Mesenchymal stem cell (in vitro differentiated cells and primary cell): ENCODE measurements around the gene MLLT3.
A peak's percentile ranks its signal among the peaks of the same experiment; 100 is the strongest.

Experiments used
- DNase-seq: peaks from one replicate; pipeline ENCODE4 v3.0.0-alpha.2; 2013
- H2AFZ ChIP-seq: one replicate; pipeline ENCODE4 v1.6.1; 2013; ENCODE audit warnings: low read depth, mild to moderate bottlenecking, control low read depth, inconsistent platforms, low read length, moderate library complexity
- H2AK5ac ChIP-seq: 2 replicates; pipeline ENCODE4 v1.6.1; 2013; ENCODE audit warnings: low read length, moderate library complexity, mild to moderate bottlenecking, inconsistent platforms; ENCODE audit not compliant: severe bottlenecking
- H2BK120ac ChIP-seq: one replicate; pipeline ENCODE4 v1.6.1; 2013; ENCODE audit warnings: low read depth, mild to moderate bottlenecking, inconsistent platforms, low read length, moderate library complexity
- H2BK12ac ChIP-seq, 2 experiments: one replicate each; pipeline ENCODE4 v1.6.1; 2013; ENCODE audit warnings: inconsistent platforms in 2 of 2, low read length in 2 of 2, mild to moderate bottlenecking in 2 of 2, moderate library complexity in 2 of 2, control low read depth in 1 of 2
- H2BK15ac ChIP-seq: one replicate; pipeline ENCODE4 v1.6.1; 2013; ENCODE audit warnings: mild to moderate bottlenecking, low read depth, inconsistent platforms; ENCODE audit not compliant: poor library complexity, severe bottlenecking
- H2BK5ac ChIP-seq: 2 replicates; pipeline ENCODE4 v1.6.1; 2013; ENCODE audit warnings: low read depth, mild to moderate bottlenecking, low read length, control low read depth, inconsistent platforms; ENCODE audit not compliant: poor library complexity, severe bottlenecking
- H3K14ac ChIP-seq, 2 experiments: one replicate each; pipeline ENCODE4 v1.6.1; 2013; ENCODE audit warnings: inconsistent platforms in 2 of 2, low read length in 2 of 2, control low read depth in 1 of 2, mild to moderate bottlenecking in 1 of 2, moderate library complexity in 1 of 2
- H3K18ac ChIP-seq, 2 experiments: one replicate each; pipeline ENCODE4 v1.6.1; 2013; ENCODE audit warnings: inconsistent platforms in 2 of 2, low read length in 2 of 2, control low read depth in 1 of 2, low read depth in 1 of 2, mild to moderate bottlenecking in 1 of 2
- H3K23ac ChIP-seq, 2 experiments: one replicate each; pipeline ENCODE4 v1.6.1; 2013; ENCODE audit warnings: inconsistent platforms in 2 of 2, low read length in 2 of 2, mild to moderate bottlenecking in 2 of 2, moderate library complexity in 2 of 2, control low read depth in 1 of 2
- H3K27ac ChIP-seq: 2 replicates; pipeline ENCODE4 v1.5.1; 2013; ENCODE audit warnings: mild to moderate bottlenecking, moderate library complexity, low read length, control low read depth, inconsistent platforms; ENCODE audit not compliant: poor library complexity, severe bottlenecking
- H3K27me3 ChIP-seq, 2 experiments: 2 replicates each; pipeline versions ENCODE4 v1.6.1 to v1.7.0; 2013; ENCODE audit warnings: low read length in 2 of 2, mild to moderate bottlenecking in 2 of 2, moderate library complexity in 2 of 2, control low read depth in 1 of 2, inconsistent platforms in 1 of 2; ENCODE audit not compliant: control insufficient read depth in 1 of 2, insufficient read depth in 1 of 2
- H3K36me3 ChIP-seq, 2 experiments: 2 replicates each; pipeline versions ENCODE4 v1.6.1 to v1.7.0; 2013; ENCODE audit warnings: low read length in 2 of 2, control low read depth in 1 of 2, inconsistent platforms in 1 of 2, low read depth in 1 of 2, mild to moderate bottlenecking in 1 of 2; ENCODE audit not compliant: insufficient read depth in 2 of 2, control insufficient read depth in 1 of 2
- H3K4ac ChIP-seq, 2 experiments: one replicate each; pipeline ENCODE4 v1.6.1; 2013; ENCODE audit warnings: inconsistent platforms in 2 of 2, low read length in 2 of 2, mild to moderate bottlenecking in 2 of 2, moderate library complexity in 2 of 2, control low read depth in 1 of 2, low read depth in 1 of 2
- H3K4me1 ChIP-seq: 2 replicates; pipeline ENCODE4 v1.6.1; 2013; ENCODE audit warnings: low read depth, low read length, control low read depth; ENCODE audit not compliant: control insufficient read depth, insufficient read depth
- H3K4me2 ChIP-seq: 2 replicates; pipeline ENCODE4 v1.6.1; 2013; ENCODE audit warnings: low read length, mild to moderate bottlenecking, inconsistent platforms; ENCODE audit not compliant: poor library complexity, severe bottlenecking
- H3K4me3 ChIP-seq, 2 experiments: 2 replicates each; pipeline versions ENCODE4 v1.5.1 to v1.7.0; 2013; ENCODE audit warnings: low read length in 2 of 2, mild to moderate bottlenecking in 2 of 2, control low read depth in 1 of 2, low read depth in 1 of 2; ENCODE audit not compliant: insufficient read depth in 1 of 2
- H3K79me1 ChIP-seq: replicated peaks from 2 replicates; pipeline ENCODE4 v1.6.1; 2013; ENCODE audit warnings: mild to moderate bottlenecking, control low read depth, low read length, inconsistent platforms; ENCODE audit not compliant: poor library complexity, severe bottlenecking
- H3K9ac ChIP-seq: 2 replicates; pipeline ENCODE4 v1.7.0; 2013; ENCODE audit warnings: mild to moderate bottlenecking, low read length, moderate library complexity
- H3K9me3 ChIP-seq: 2 replicates; pipeline ENCODE4 v1.7.0; 2013; ENCODE audit warnings: mild to moderate bottlenecking, low read length; ENCODE audit not compliant: control insufficient read depth
- H4K8ac ChIP-seq: one replicate; pipeline ENCODE4 v1.6.1; 2013; ENCODE audit warnings: inconsistent platforms, mild to moderate bottlenecking, low read length, moderate library complexity
- H4K91ac ChIP-seq: one replicate; pipeline ENCODE4 v1.6.1; 2013; ENCODE audit warnings: mild to moderate bottlenecking, low read length, inconsistent platforms
- WGBS: methylation state at CpG from one replicate; pipeline ENCODE4 v1.1.7; 2013; ENCODE audit warnings: mixed read lengths; 5-methylcytosine and 5-hydroxymethylcytosine counted together

The MLLT3 gene

GRCh38 chr9:20441166-20441565 lies 181.1 kb downstream of the MLLT3 start:
- no peak overlapping the region for H3K14ac ChIP-seq
- no peaks in the 10 kb centered on the region for H3K27me3 ChIP-seq
- H3K79me1 ChIP-seq = peaks cover 12% of the 10 kb centered on the region
- H3K36me3 ChIP-seq = no peaks in the 10 kb centered on the region
- no peak overlapping the region for H2BK12ac ChIP-seq
- H3K4ac ChIP-seq = no peak overlapping the region
- no peak overlapping the region for H3K18ac ChIP-seq
- no peak overlapping the region for H2AFZ ChIP-seq
- H4K91ac ChIP-seq = no peak overlapping the region
- H2BK120ac ChIP-seq = no peak overlapping the region
- no peaks in the 10 kb centered on the region for H3K9me3 ChIP-seq
- no peak overlapping the region for H4K8ac ChIP-seq
- no peak overlapping the region for H3K23ac ChIP-seq
- no peak overlapping the region for H3K4me2 ChIP-seq
- 90% methylated on average over 2 of the region's 4 CpGs for WGBS
- no peaks in the 10 kb centered on the region for H3K4me1 ChIP-seq
- no peak overlapping the region for H3K9ac ChIP-seq
- no peak overlapping the region for H3K27ac ChIP-seq
- no peak overlapping the region for H2BK15ac ChIP-seq
- no peak overlapping the region for H3K4me3 ChIP-seq
- H2BK5ac ChIP-seq = no peak overlapping the region
- no peak overlapping the region for H2AK5ac ChIP-seq
- DNase-seq = no peak

GRCh38 chr9:20437476-20437875 lies 184.8 kb downstream of the MLLT3 start:
- Histone ChIP-seq H3K4ac (no peak overlapping the region), H3K27ac (no peak overlapping the region), H3K9me3 (no peaks in the 10 kb centered on the region), H2BK15ac (no peak overlapping the region), H3K9ac (no peak overlapping the region), H3K4me2 (no peak overlapping the region), H3K27me3 (no peaks in the 10 kb centered on the region), H2BK12ac (no peak overlapping the region), H3K4me1 (no peaks in the 10 kb centered on the region), H3K18ac (no peak overlapping the region), H3K23ac (no peak overlapping the region), H3K36me3 (no peaks in the 10 kb centered on the region), H2BK5ac (no peak overlapping the region), H4K91ac (no peak overlapping the region), H2AFZ (no peak overlapping the region), H3K14ac (no peak overlapping the region), H2AK5ac (no peak overlapping the region), H4K8ac (no peak overlapping the region), H3K4me3 (no peak overlapping the region), H2BK120ac (no peak overlapping the region), H3K79me1 (peaks cover 12% of the 10 kb centered on the region)
- peak; percentile 3 for DNase-seq
- WGBS = 91% methylated on average over 1 of the region's 2 CpGs

GRCh38 chr9:20436476-20437195 lies 185.7 kb downstream of the MLLT3 start:
- H3K4me1 ChIP-seq = no peaks in the 10 kb centered on the region
- no peak overlapping the region for H2AK5ac ChIP-seq
- no peak overlapping the region for H3K14ac ChIP-seq
- no peaks in the 10 kb centered on the region for H3K36me3 ChIP-seq
- H3K27ac ChIP-seq = no peak overlapping the region
- no peak overlapping the region for H4K91ac ChIP-seq
- no peak overlapping the region for H3K9ac ChIP-seq
- no peak overlapping the region for H3K18ac ChIP-seq
- no peak overlapping the region for H3K4me3 ChIP-seq
- H3K27me3 ChIP-seq = no peaks in the 10 kb centered on the region
- H2AFZ ChIP-seq = no peak overlapping the region
- no peak overlapping the region for H3K4ac ChIP-seq
- no peak overlapping the region for H2BK15ac ChIP-seq
- H2BK12ac ChIP-seq = no peak overlapping the region
- H3K79me1 ChIP-seq = peaks cover 13% of the 10 kb centered on the region
- H3K9me3 ChIP-seq = no peaks in the 10 kb centered on the region
- no peak overlapping the region for H4K8ac ChIP-seq
- no peak overlapping the region for H3K23ac ChIP-seq
- no peak overlapping the region for H2BK120ac ChIP-seq
- no peak for DNase-seq
- no CpG with 5 or more reads among the region's 1 CpG for WGBS
- no peak overlapping the region for H2BK5ac ChIP-seq
- no peak overlapping the region for H3K4me2 ChIP-seq

- Histone ChIP-seq H4K8ac (no peak overlapping the region), H3K9me3 (no peaks in the 10 kb centered on the region), H3K4me2 (no peak overlapping the region), H3K36me3 (no peaks in the 10 kb centered on the region), H3K4me1 (no peaks in the 10 kb centered on the region), H3K27ac (no peak overlapping the region), H2BK5ac (no peak overlapping the region), H3K27me3 (no peaks in the 10 kb centered on the region), H2AFZ (no peak overlapping the region), H3K18ac (no peak overlapping the region), H3K79me1 (peaks cover 6% of the 10 kb centered on the region), H2BK12ac (no peak overlapping the region), H2BK120ac (no peak overlapping the region), H3K14ac (no peak overlapping the region), H2AK5ac (no peak overlapping the region), H4K91ac (no peak overlapping the region), H2BK15ac (no peak overlapping the region), H3K4me3 (no peak overlapping the region), H3K23ac (no peak overlapping the region), H3K4ac (no peak overlapping the region), H3K9ac (no peak overlapping the region)
- no peak for DNase-seq
- 100% methylated on average over 1 of the region's 1 CpG for WGBS
These were observed 193.3 kb downstream of the MLLT3 start for GRCh38 chr9:20428976-20429375.
